H9 (cell line): ENCODE measurements around the gene PTF1A. TPM values are rescaled to one million over a fixed set of nuclear protein-coding genes. Genes with fewer than 3 reads are reported as not detected.

Experiments used
- DNase-seq: peaks from one replicate; pipeline ENCODE4 v3.0.0-alpha.2; 2017
- H2AFZ ChIP-seq: one replicate; pipeline ENCODE4 v1.6.1; 2013; ENCODE audit warnings: mild to moderate bottlenecking, low read length, control low read depth, moderate library complexity
- H2AK5ac ChIP-seq: 2 replicates; pipeline ENCODE4 v1.6.1; 2013; ENCODE audit warnings: low read length, control low read depth, mixed read lengths; ENCODE audit not compliant: insufficient read length
- H2BK120ac ChIP-seq: one replicate; pipeline ENCODE4 v1.6.1; 2013; ENCODE audit warnings: low read depth, mild to moderate bottlenecking, low read length, control low read depth, inconsistent platforms; ENCODE audit not compliant: poor library complexity, severe bottlenecking
- H2BK12ac ChIP-seq: 2 replicates; pipeline ENCODE4 v1.6.1; 2013; ENCODE audit warnings: low read length, control low read depth, mixed read lengths, low read depth; ENCODE audit not compliant: insufficient read length
- H2BK15ac ChIP-seq: 2 replicates; pipeline ENCODE4 v1.6.1; 2013; ENCODE audit warnings: low read depth, low read length, control low read depth
- H2BK20ac ChIP-seq: one replicate; pipeline ENCODE4 v1.6.1; 2013; ENCODE audit warnings: low read depth, mild to moderate bottlenecking, low read length, control low read depth, inconsistent platforms; ENCODE audit not compliant: poor library complexity, severe bottlenecking
- H2BK5ac ChIP-seq: 2 replicates; pipeline ENCODE4 v1.6.1; 2013; ENCODE audit warnings: low read length, control low read depth, mixed read lengths; ENCODE audit not compliant: insufficient read length
- H3K14ac ChIP-seq: 2 replicates; pipeline ENCODE4 v1.6.1; 2013; ENCODE audit warnings: low read length, control low read depth; ENCODE audit not compliant: insufficient read depth
- H3K18ac ChIP-seq: 2 replicates; pipeline ENCODE4 v1.6.1; 2013; ENCODE audit warnings: low read depth, mild to moderate bottlenecking, mixed read lengths, low read length, control low read depth; ENCODE audit not compliant: insufficient read length
- H3K23ac ChIP-seq: 2 replicates; pipeline ENCODE4 v1.6.1; 2013; ENCODE audit warnings: low read length, control low read depth, mixed read lengths, low read depth; ENCODE audit not compliant: insufficient read length
- H3K23me2 ChIP-seq: 2 replicates; pipeline ENCODE4 v1.6.1; 2013; ENCODE audit warnings: low read depth, mild to moderate bottlenecking, mixed read lengths, low read length, control low read depth; ENCODE audit not compliant: insufficient read length, poor library complexity, severe bottlenecking
- H3K27ac ChIP-seq: 2 replicates; pipeline ENCODE4 v1.5.1; 2013; ENCODE audit warnings: low read length, control low read depth, mixed read lengths, low read depth; ENCODE audit not compliant: insufficient read length
- H3K27me3 ChIP-seq: 2 replicates; pipeline ENCODE4 v1.6.1; 2013; ENCODE audit warnings: low read length, control low read depth, inconsistent platforms; ENCODE audit not compliant: insufficient read depth
- H3K4ac ChIP-seq: 2 replicates; pipeline ENCODE4 v1.6.1; 2013; ENCODE audit warnings: low read depth, mild to moderate bottlenecking, control low read depth, inconsistent platforms, low read length, moderate library complexity
- H3K4me1 ChIP-seq: 2 replicates; pipeline ENCODE4 v1.6.1; 2013; ENCODE audit warnings: low read length, control low read depth, inconsistent platforms; ENCODE audit not compliant: insufficient read depth
- H3K4me2 ChIP-seq: 2 replicates; pipeline ENCODE4 v1.6.1; 2013; ENCODE audit warnings: low read length, control low read depth, mixed read lengths; ENCODE audit not compliant: insufficient read length, insufficient read depth
- H3K56ac ChIP-seq: 2 replicates; pipeline ENCODE4 v1.6.1; 2013; ENCODE audit warnings: low read depth, mild to moderate bottlenecking, mixed read lengths, low read length, control low read depth; ENCODE audit not compliant: insufficient read length
- H3K79me1 ChIP-seq: 2 replicates; pipeline ENCODE4 v1.6.1; 2013; ENCODE audit warnings: low read depth, mild to moderate bottlenecking, moderate library complexity, low read length, control low read depth, inconsistent platforms; ENCODE audit not compliant: insufficient read depth, poor library complexity, severe bottlenecking
- H3K79me2 ChIP-seq: 2 replicates; pipeline ENCODE4 v1.6.1; 2013; ENCODE audit warnings: low read length, control low read depth, inconsistent platforms; ENCODE audit not compliant: insufficient read depth
- H3K9ac ChIP-seq: 2 replicates; pipeline ENCODE4 v1.6.1; 2013; ENCODE audit warnings: low read length, control low read depth, mixed read lengths; ENCODE audit not compliant: insufficient read length; ENCODE audit errors: extremely low read depth
- H3K9me3 ChIP-seq: one replicate; pipeline ENCODE4 v1.6.1; 2013; ENCODE audit warnings: low read depth, low read length, inconsistent platforms; ENCODE audit not compliant: control insufficient read depth
- H3T11ph ChIP-seq: one replicate; pipeline ENCODE4 v1.6.1; 2013; ENCODE audit warnings: mild to moderate bottlenecking, low read length, control low read depth, inconsistent platforms
- H4K20me1 ChIP-seq: one replicate; pipeline ENCODE4 v1.6.1; 2013; ENCODE audit not compliant: control insufficient read depth, insufficient read length, insufficient read depth
- H4K5ac ChIP-seq: 2 replicates; pipeline ENCODE4 v1.6.1; 2013; ENCODE audit warnings: low read depth, mild to moderate bottlenecking, mixed read lengths, low read length, control low read depth; ENCODE audit not compliant: insufficient read length
- H4K8ac ChIP-seq: replicated peaks from 2 replicates; pipeline ENCODE4 v1.6.1; 2013; ENCODE audit warnings: low read length, control low read depth, mixed read lengths, low read depth; ENCODE audit not compliant: insufficient read length
- H4K91ac ChIP-seq: 2 replicates; pipeline ENCODE4 v1.6.1; 2013; ENCODE audit warnings: low read depth, mild to moderate bottlenecking, moderate library complexity, mixed read lengths, low read length, control low read depth; ENCODE audit not compliant: insufficient read length
- H3K27ac Mint-ChIP-seq, 3 experiments: 2 replicates in 2 of 3; 3 replicates in 1 of 3; pipeline ENCODE4 v1.8.0; 2020 to 2021; ENCODE audit warnings: mixed read lengths in 3 of 3, mild to moderate bottlenecking in 1 of 3, moderate library complexity in 1 of 3
- H3K27me3 Mint-ChIP-seq: 2 replicates; pipeline ENCODE4 v1.8.0; 2021; ENCODE audit warnings: low read depth, mild to moderate bottlenecking, moderate library complexity, mixed read lengths
- H3K36me3 Mint-ChIP-seq, 3 experiments: 2 replicates in 2 of 3; 3 replicates in 1 of 3; pipeline ENCODE4 v1.8.0; 2020 to 2021; ENCODE audit warnings: low read depth in 3 of 3, mixed read lengths in 3 of 3; ENCODE audit not compliant: insufficient read depth in 1 of 3
- H3K4me1 Mint-ChIP-seq, 2 experiments: 2 replicates each; pipeline ENCODE4 v1.8.0; 2020; ENCODE audit warnings: mixed read lengths in 2 of 2
- H3K4me3 Mint-ChIP-seq, 2 experiments: 2 replicates in 1 of 2; 3 replicates in 1 of 2; pipeline ENCODE4 v1.8.0; 2020 to 2021; ENCODE audit warnings: mild to moderate bottlenecking in 2 of 2, mixed read lengths in 2 of 2, moderate library complexity in 1 of 2
- H3K9me3 Mint-ChIP-seq, 2 experiments: 2 replicates in 1 of 2; 3 replicates in 1 of 2; pipeline ENCODE4 v1.8.0; 2020; ENCODE audit warnings: mild to moderate bottlenecking in 2 of 2, mixed read lengths in 2 of 2, moderate library complexity in 1 of 2
- WGBS: extraction: QIAGEN DNeasy Blood & Tissue Kit; methylation state at CpG from one replicate; pipeline ENCODE4 v1.1.7; 2013; ENCODE audit warnings: missing lambda C conversion rate, low lambda C conversion rate, mixed read lengths; ENCODE audit not compliant: insufficient read length; ENCODE audit errors: extremely low coverage; 5-methylcytosine and 5-hydroxymethylcytosine counted together
- total RNA-seq: library from RNA; stranded (reverse); gene quantifications from 2 replicates; pipeline ENCODE4 v1.2.1, GENCODE V29; 2021
- TF ChIP-seq, protein P1 (sequence below): fragments of 200-600 bp; sonication (generic); conservative IDR thresholded peaks from 3 replicates; pipeline ENCODE4 v1.8.0; 2021; ENCODE audit warnings: antibody characterized with exemption, mild to moderate bottlenecking

PTF1A gene
- total RNA-seq, 1 experiment from 2014 or later = not detected

DNA sequence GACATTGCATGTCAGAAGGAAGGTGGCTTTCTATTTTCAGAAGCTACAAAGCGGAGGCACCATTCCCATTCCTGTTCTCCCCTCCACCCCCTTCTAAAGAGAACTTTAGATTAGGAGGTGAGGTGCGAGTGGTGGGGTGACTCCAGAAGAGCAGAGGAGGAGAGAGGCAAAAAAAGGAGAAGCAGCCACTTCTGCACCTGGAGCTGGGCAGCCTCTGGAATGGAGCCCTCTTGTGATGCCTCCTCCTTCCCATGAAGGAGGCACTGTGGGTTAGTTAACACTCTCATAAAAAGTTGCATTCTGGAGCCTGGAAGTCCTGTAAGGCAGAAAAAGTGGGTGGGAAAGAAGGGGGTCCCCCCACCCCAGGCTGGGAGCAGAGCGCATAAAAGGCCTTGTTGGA is 4.8 kb downstream of the PTF1A start:
- Histone ChIP-seq H4K5ac (no peak overlapping the region), H3T11ph (no peak overlapping the region), H3K23me2 (peaks cover 7% of the 10 kb centered on the region), H3K27me3 (peaks cover 93% of the 10 kb centered on the region), H4K8ac (no peak overlapping the region), H3K4me2 (no peak overlapping the region), H2AK5ac (no peak overlapping the region), H3K9ac (no peak overlapping the region), H2BK120ac (no peak overlapping the region), H3K9me3 (no peaks in the 10 kb centered on the region), H2BK15ac (no peak overlapping the region), H3K4me1 (no peaks in the 10 kb centered on the region), H4K91ac (no peak overlapping the region), H3K56ac (no peak overlapping the region), H3K27ac (no peak overlapping the region), H3K79me2 (no peaks in the 10 kb centered on the region), H3K23ac (no peak overlapping the region), H2BK5ac (no peak overlapping the region), H2BK12ac (no peak overlapping the region), H2AFZ (no peak overlapping the region), H2BK20ac (no peak overlapping the region), H3K79me1 (no peaks in the 10 kb centered on the region), H3K18ac (no peak overlapping the region), H3K4ac (no peak overlapping the region), H4K20me1 (no peaks in the 10 kb centered on the region), H3K14ac (no peak overlapping the region)
- H3K4me1 Mint-ChIP-seq = peaks cover 21 to 52% of the 10 kb centered on the region in 2 experiments
- DNase-seq = no peak
- H3K27me3 Mint-ChIP-seq = peaks cover 97% of the 10 kb centered on the region
- H3K4me3 Mint-ChIP-seq = peak overlapping the region in 1 of 2 experiments; percentile 43; a peak in 1 of 5 replicates
- peaks cover 0 to 1% (median 0%) of the 10 kb centered on the region in 3 experiments; a peak in 2 of 7 replicates for H3K36me3 Mint-ChIP-seq
- no CpG with 5 or more reads among the region's 3 CpGs for whole genome bisulfite sequencing
- peaks cover 6 to 16% of the 10 kb centered on the region in 2 experiments for H3K9me3 Mint-ChIP-seq
- TF ChIP-seq, protein P1, sequence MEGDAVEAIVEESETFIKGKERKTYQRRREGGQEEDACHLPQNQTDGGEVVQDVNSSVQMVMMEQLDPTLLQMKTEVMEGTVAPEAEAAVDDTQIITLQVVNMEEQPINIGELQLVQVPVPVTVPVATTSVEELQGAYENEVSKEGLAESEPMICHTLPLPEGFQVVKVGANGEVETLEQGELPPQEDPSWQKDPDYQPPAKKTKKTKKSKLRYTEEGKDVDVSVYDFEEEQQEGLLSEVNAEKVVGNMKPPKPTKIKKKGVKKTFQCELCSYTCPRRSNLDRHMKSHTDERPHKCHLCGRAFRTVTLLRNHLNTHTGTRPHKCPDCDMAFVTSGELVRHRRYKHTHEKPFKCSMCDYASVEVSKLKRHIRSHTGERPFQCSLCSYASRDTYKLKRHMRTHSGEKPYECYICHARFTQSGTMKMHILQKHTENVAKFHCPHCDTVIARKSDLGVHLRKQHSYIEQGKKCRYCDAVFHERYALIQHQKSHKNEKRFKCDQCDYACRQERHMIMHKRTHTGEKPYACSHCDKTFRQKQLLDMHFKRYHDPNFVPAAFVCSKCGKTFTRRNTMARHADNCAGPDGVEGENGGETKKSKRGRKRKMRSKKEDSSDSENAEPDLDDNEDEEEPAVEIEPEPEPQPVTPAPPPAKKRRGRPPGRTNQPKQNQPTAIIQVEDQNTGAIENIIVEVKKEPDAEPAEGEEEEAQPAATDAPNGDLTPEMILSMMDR = no peak
- H3K27ac Mint-ChIP-seq = no peak overlapping the region
